GM12878 (cell line): ENCODE measurements around the gene PDS5A.

Source experiments
- CHD2 ChIP-seq: IDR thresholded peaks from 2 replicates; pipeline ENCODE4 v1.6.1; 2011; ENCODE audit warnings: low read depth, low read length, improper control_type of control experiment, borderline replicate concordance
- DPF2 ChIP-seq: fragments of 450-650 bp; IDR thresholded peaks from 2 replicates; pipeline ENCODE4 v1.6.1; 2017; ENCODE audit warnings: mild to moderate bottlenecking
- EP300 ChIP-seq, 2 experiments: fragments of 150-350 bp in 1 of 2; IDR thresholded peaks; 2 replicates each; pipeline ENCODE4 v1.6.1; 2011 to 2012; ENCODE audit warnings: low read depth in 2 of 2, low read length in 2 of 2, borderline replicate concordance in 1 of 2, improper control_type of control experiment in 1 of 2, inconsistent platforms in 1 of 2; ENCODE audit not compliant: control insufficient read depth in 1 of 2
- FOXK2 ChIP-seq: fragments of 450-650 bp; IDR thresholded peaks from 2 replicates; pipeline ENCODE4 v1.6.1; 2017; ENCODE audit warnings: mild to moderate bottlenecking, moderate library complexity
- FOXM1 ChIP-seq: IDR thresholded peaks from 2 replicates; pipeline ENCODE4 v1.6.1; 2012; ENCODE audit warnings: low read depth, mild to moderate bottlenecking, inconsistent platforms, low read length, moderate library complexity
- HDGF ChIP-seq: fragments of 450-650 bp; IDR thresholded peaks from 2 replicates; pipeline ENCODE4 v1.6.1; 2016; ENCODE audit warnings: antibody characterized with exemption
- MXI1 ChIP-seq: fragments of 150-350 bp; IDR thresholded peaks from 2 replicates; pipeline ENCODE4 v1.6.1; 2011; ENCODE audit warnings: low read depth, mild to moderate bottlenecking, inconsistent platforms, low read length, improper control_type of control experiment
- TAF1 ChIP-seq: IDR thresholded peaks from 2 replicates; pipeline ENCODE4 v1.6.1; 2011; ENCODE audit warnings: mild to moderate bottlenecking, low read depth, low read length, borderline replicate concordance
- TARDBP ChIP-seq: IDR thresholded peaks from 2 replicates; pipeline ENCODE4 v1.6.1; 2016; ENCODE audit warnings: borderline replicate concordance
- TF ChIP-seq, protein P1 (sequence below), 3 experiments: IDR thresholded peaks in 2 of 3; conservative IDR thresholded peaks in 1 of 3; 2 replicates each; pipeline ENCODE4 v1.5.1; 2011; ENCODE audit warnings: low read depth in 3 of 3, low read length in 3 of 3, mild to moderate bottlenecking in 3 of 3, control low read depth in 2 of 3, moderate library complexity in 2 of 3, inconsistent platforms in 1 of 3, mixed read lengths in 1 of 3; ENCODE audit not compliant: control insufficient read depth in 2 of 3, insufficient read depth in 1 of 3; ENCODE audit errors: extremely low read depth in 1 of 3
- TF ChIP-seq, protein P2 (sequence below): fragments of 450-650 bp; IDR thresholded peaks from 2 replicates; pipeline ENCODE4 v1.6.1; 2014; ENCODE audit warnings: mild to moderate bottlenecking
- TF ChIP-seq, protein P3 (sequence below): fragments of 450-650 bp; IDR thresholded peaks from 2 replicates; pipeline ENCODE4 v1.6.1; 2017; ENCODE audit warnings: mild to moderate bottlenecking, low read depth, inconsistent platforms; ENCODE audit not compliant: poor library complexity, severe bottlenecking
- TF ChIP-seq, protein P4 (sequence below): IDR thresholded peaks from 2 replicates; pipeline ENCODE4 v1.6.1; 2012; ENCODE audit warnings: mild to moderate bottlenecking, low read depth, low read length

DNA sequence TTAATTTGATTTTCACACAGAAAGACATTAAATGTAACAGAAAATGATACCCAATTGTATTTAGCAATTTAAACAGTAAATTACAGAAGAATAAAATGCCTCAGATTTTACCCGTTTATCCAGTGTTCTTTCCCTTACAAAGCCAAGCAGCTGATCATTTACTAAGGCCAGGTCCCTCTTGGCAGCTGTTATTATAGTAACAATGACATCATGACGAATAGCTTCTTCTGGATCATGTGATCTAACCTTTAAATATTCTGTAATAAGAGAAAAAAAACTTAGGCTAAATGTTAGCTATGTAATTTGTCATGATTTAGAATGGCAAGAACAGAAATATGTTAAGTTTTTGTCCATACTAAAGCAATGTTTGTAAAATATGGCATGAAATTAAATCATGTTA is 69.4 kb downstream of the PDS5A start:
- no peak for TF ChIP-seq TARDBP
- TF ChIP-seq FOXM1: no peak
- no peak for TF ChIP-seq MXI1
- TF ChIP-seq, protein P1, sequence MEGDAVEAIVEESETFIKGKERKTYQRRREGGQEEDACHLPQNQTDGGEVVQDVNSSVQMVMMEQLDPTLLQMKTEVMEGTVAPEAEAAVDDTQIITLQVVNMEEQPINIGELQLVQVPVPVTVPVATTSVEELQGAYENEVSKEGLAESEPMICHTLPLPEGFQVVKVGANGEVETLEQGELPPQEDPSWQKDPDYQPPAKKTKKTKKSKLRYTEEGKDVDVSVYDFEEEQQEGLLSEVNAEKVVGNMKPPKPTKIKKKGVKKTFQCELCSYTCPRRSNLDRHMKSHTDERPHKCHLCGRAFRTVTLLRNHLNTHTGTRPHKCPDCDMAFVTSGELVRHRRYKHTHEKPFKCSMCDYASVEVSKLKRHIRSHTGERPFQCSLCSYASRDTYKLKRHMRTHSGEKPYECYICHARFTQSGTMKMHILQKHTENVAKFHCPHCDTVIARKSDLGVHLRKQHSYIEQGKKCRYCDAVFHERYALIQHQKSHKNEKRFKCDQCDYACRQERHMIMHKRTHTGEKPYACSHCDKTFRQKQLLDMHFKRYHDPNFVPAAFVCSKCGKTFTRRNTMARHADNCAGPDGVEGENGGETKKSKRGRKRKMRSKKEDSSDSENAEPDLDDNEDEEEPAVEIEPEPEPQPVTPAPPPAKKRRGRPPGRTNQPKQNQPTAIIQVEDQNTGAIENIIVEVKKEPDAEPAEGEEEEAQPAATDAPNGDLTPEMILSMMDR (IDR thresholded peaks at IDR 0.05 in 2 of 3, conservative IDR thresholded peaks at IDR 0.05 in 1 of 3; ENCODE audit: control insufficient read depth in 2 of 3, extremely low read depth in 1 of 3, insufficient read depth in 1 of 3, low read depth in 3 of 3, low read length in 3 of 3): no peak
- no peak for TF ChIP-seq TAF1
- TF ChIP-seq, protein P2, sequence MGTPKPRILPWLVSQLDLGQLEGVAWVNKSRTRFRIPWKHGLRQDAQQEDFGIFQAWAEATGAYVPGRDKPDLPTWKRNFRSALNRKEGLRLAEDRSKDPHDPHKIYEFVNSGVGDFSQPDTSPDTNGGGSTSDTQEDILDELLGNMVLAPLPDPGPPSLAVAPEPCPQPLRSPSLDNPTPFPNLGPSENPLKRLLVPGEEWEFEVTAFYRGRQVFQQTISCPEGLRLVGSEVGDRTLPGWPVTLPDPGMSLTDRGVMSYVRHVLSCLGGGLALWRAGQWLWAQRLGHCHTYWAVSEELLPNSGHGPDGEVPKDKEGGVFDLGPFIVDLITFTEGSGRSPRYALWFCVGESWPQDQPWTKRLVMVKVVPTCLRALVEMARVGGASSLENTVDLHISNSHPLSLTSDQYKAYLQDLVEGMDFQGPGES: no peak
- TF ChIP-seq, protein P3, sequence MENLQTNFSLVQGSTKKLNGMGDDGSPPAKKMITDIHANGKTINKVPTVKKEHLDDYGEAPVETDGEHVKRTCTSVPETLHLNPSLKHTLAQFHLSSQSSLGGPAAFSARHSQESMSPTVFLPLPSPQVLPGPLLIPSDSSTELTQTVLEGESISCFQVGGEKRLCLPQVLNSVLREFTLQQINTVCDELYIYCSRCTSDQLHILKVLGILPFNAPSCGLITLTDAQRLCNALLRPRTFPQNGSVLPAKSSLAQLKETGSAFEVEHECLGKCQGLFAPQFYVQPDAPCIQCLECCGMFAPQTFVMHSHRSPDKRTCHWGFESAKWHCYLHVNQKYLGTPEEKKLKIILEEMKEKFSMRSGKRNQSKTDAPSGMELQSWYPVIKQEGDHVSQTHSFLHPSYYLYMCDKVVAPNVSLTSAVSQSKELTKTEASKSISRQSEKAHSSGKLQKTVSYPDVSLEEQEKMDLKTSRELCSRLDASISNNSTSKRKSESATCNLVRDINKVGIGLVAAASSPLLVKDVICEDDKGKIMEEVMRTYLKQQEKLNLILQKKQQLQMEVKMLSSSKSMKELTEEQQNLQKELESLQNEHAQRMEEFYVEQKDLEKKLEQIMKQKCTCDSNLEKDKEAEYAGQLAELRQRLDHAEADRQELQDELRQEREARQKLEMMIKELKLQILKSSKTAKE: no peak
- no peak for TF ChIP-seq CHD2
- TF ChIP-seq, protein P4, sequence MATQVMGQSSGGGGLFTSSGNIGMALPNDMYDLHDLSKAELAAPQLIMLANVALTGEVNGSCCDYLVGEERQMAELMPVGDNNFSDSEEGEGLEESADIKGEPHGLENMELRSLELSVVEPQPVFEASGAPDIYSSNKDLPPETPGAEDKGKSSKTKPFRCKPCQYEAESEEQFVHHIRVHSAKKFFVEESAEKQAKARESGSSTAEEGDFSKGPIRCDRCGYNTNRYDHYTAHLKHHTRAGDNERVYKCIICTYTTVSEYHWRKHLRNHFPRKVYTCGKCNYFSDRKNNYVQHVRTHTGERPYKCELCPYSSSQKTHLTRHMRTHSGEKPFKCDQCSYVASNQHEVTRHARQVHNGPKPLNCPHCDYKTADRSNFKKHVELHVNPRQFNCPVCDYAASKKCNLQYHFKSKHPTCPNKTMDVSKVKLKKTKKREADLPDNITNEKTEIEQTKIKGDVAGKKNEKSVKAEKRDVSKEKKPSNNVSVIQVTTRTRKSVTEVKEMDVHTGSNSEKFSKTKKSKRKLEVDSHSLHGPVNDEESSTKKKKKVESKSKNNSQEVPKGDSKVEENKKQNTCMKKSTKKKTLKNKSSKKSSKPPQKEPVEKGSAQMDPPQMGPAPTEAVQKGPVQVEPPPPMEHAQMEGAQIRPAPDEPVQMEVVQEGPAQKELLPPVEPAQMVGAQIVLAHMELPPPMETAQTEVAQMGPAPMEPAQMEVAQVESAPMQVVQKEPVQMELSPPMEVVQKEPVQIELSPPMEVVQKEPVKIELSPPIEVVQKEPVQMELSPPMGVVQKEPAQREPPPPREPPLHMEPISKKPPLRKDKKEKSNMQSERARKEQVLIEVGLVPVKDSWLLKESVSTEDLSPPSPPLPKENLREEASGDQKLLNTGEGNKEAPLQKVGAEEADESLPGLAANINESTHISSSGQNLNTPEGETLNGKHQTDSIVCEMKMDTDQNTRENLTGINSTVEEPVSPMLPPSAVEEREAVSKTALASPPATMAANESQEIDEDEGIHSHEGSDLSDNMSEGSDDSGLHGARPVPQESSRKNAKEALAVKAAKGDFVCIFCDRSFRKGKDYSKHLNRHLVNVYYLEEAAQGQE: no peak
- no peak for TF ChIP-seq DPF2
- no peak for TF ChIP-seq EP300 (IDR thresholded peaks at IDR 0.05; ENCODE audit: borderline replicate concordance in 1 of 2, control insufficient read depth in 1 of 2, low read depth in 2 of 2, low read length in 2 of 2)
- TF ChIP-seq FOXK2: no peak
- TF ChIP-seq HDGF: no peak
